HG03060 (cell line): ENCODE data around the gene NUDCD3.

ENCODE experiments used
- ATAC-seq: cut with Tn5 transposase; IDR thresholded peaks from one replicate; pipeline ENCODE4 v1.9.1; 2021; ENCODE audit warnings: low read depth, moderate number of reproducible peaks; ENCODE audit not compliant: unreplicated experiment

Gene NUDCD3

DNA sequence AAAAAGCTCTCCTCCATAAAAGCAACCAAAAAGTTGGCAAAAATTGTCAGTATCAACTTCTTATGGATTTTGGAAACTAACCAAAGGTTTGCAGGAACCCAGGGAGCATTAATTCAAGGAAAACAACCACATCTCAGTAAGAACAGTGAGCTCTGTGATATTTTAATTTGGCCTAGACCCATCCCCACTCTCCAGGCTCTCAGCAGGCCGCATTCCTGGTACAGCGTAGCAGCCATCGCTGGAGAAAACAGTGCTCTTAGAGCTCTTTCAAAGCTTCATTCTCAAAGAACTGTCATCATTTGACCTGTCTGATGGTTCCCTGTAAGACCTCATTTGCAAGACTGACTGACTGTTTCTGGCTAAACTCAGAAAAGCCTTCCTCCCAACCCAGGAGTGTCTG, 81.9 kb downstream of the NUDCD3 start:
- no peak for ATAC-seq

DNA sequence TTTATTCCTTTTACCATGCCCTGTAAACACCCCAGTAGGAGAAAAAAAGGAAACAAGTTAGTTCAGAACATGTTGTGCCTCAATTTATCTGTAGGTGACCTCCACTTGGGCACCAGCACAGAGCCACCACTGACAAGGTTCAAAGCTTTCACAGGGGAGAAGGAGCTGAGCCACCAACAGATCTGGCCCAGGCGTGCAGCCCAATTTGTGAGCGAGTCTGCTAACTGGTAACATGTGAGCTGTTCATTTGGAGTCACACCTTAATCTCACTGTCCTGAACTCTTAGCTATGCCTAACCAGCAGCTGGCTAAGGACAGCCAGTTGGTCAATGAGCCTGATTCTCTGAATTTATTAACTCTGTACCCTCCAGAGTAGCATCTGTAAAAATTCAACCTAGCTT, 86.7 kb downstream of the NUDCD3 start:
- ATAC-seq = no peak

DNA sequence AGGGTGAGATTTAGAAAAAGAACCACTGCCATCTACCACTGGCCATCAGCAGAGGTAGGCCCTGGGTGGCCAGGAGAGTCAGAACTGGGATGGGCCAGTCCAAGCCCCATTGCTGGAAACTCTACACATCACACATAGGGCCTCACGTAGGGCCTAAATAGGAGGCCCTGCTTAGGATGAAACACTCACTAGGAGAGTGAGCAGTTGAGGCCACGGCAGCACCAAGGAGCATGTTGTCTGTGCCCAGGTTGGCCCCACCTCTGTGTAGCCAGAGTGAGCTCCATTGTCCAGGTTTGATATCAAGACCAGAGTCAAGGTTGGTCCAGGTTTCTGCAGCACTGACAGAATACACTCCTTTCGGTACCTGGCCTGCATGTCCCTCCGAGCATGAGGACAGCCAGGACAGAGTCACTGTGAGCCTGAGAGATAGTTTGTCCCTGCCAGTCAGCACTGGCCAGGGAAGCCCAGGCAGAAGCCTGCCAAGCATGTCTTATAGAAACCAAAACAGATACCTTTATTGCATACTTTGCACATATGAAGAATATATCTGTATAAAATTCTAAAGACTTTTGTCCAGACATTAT, 87.2 kb downstream of the NUDCD3 start:
- no peak for ATAC-seq

DNA sequence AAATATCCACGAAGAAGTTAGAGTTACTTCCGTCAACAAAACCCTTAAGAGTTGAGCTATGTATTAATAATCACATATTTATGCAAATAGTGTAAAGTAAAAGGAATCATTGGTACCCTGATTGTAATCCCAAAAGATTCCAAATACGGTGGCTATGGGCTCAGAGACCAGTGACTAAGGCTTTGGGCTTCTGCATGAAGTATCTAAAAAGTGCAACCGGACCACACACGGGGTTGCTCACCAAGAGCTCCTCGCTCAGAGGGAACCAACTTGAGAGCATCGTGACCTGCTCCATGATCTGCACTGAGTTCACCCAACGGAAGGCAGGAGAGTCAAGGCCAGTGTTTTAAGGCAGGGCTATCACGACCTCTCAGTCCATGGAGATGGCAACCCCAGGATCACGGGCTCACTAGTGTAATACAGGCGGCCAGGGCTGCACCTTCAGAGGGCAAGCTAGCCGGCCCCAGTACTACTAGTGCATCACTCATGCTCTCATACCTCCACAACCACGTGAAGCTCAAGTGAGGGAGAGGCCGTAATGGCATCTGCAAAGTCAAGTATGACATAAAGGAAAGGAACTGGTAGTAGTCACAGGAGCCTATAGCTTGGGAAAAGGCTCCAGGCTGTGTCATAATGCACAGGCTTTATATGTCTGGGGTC, 87.9 kb downstream of the NUDCD3 start:
- ATAC-seq = no peak

DNA sequence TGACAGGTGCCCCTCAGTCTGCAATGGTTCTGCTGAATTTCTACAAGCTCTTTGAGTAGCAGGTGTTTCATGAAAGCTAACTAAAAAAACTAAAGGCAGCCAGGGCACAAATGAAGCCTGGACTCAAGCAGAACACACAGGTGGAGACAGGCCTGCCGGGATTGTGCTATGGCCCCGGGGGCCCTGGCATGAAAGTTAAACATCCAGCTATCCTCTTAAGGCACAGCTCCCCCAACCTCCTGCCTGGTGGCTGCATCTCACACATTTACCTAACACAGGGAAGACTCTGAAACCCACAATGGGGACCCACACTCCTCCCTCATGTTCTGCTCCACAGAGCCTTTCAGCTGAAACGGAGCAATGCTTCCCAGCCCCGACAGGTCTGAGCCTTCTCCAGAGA, 88.8 kb downstream of the NUDCD3 start:
- ATAC-seq = no peak

DNA sequence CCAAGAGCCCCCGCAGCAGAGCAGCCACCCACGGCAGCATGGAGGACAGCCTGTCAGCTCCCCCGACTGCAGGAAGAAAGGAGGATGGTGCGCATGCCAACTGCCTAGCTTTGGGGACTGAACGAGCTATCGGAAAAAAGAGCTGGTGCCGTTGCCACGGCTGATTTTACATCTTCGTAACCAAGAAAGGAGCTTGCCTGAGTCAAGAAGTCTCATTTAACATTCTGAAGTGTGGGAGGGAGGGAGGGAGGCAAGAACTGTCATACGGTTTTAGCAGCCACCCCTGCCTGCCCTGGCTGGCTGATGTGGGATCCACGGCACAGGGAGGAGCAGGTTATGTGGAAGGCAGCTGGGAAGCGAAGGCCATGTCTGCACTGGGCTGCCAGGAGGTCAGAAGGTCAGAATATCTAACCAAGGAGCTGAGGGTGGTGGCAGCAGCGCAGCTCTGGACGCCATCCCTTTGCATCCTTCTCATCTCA, 90.4 kb downstream of the NUDCD3 start:
- no peak for ATAC-seq

DNA sequence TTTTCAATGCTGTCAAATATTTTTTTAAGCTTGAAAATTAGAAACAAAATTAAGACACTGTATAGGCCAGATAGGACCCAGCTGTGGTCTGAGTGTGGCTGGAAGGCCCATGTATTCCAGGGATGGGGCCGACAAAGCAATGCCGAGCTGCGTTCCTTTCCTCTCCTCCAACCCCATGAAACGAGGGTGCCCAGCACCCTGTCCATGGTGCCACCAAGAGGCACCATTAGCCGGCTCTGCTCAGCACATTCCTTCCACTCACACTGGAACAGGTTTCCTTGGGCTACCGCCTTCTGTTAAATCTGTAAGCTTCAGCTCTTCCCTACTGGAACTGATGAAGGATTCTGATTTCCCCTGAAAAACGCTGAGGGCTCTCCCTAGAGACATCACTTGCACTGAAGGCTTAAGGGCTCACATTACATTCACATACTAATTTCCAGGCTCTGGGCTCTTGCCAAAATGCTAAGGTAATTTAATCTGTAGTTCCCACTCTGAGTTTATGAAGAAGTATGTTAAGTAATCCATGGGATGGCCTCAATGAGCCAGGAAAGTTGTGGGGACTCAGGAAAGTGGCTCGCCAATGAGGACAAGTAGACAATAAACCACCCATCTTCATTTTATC, 91.4 kb downstream of the NUDCD3 start:
- no peak for ATAC-seq

DNA sequence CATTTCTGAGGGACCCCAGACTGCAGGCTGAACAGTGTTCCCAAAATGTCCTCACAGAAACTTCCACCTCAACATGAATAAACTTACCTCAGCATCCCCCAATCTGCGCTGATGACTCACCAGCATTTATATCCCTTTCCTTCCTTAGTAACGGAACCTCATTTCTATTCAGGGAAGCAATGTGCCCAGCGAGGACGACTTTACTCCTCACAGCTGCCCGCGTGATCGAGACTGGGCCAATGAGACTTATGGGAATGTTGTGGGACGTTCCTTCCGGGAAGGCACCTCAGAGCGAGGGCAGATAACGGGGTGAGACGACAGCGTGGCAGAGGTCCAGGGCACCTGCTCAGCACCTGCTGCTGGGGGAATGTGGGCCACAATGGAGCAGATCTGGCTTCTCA, 91.9 kb downstream of the NUDCD3 start:
- no peak for ATAC-seq

DNA sequence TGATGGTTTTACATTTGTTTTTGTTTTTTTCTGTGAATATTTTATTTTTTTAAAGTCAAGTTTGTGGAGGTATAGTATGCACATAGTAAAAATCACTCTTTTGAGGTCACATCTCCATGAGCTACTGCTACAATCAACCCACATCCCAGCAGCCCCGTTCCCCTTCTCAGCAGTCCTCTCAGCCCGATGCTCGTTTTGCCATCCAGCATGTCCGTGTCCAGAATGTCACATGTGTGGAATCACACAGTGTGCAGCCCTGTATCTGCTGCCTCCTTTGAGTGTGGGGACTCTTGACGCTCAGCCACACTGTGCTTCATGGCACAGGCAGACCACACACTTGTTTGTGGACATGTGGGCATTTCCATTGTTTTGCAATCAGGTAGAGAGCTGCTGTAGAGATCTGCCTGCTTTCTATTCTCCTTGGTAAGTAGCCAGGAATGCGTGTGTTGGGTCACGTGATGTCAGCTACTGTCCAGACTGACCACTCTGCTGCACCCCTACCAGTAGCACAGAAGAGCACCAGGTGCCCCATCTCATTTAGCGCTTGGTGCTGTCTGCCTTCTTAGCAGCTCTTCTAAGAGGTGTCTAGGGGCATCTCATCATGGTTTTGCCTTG, 93.4 kb downstream of the NUDCD3 start:
- ATAC-seq = no peak

DNA sequence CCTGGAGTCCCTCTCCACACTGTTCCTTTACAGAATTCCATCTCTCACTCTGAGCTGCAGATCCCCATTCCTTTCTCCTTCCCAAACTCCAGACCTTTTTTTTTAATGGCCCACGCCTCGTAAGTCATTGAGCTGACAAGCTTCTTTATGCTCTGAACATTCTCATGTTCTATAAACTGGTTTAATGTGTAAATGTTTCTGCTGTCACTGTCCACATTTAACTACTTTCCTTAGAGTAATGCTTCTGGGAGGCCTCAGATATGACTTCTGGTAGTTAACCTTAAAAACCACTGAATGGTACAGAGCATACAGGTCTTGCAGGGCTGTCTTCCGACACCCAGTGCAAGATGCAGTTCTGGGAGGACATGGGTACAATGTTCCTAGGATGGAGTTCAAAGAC, 94.0 kb downstream of the NUDCD3 start:
- no peak for ATAC-seq

DNA sequence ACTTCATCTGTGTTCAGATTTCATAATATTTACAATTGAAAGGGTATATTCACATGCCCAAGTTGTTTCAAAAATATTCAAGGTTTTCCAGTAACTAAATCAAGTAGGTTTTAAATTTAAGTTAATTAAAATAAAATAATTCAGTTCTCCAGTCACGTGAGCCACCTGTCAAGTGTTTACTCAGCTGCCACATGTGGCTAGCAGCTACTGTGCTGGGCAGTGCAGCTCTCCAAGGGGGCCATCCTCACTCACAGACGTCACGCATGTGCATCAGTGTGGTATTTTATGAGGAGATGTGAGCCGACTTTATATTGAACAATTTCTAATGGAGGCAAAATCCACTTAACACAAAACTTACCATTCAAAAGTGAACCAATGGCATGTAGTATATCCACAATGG, 95.4 kb downstream of the NUDCD3 start:
- no peak for ATAC-seq

DNA sequence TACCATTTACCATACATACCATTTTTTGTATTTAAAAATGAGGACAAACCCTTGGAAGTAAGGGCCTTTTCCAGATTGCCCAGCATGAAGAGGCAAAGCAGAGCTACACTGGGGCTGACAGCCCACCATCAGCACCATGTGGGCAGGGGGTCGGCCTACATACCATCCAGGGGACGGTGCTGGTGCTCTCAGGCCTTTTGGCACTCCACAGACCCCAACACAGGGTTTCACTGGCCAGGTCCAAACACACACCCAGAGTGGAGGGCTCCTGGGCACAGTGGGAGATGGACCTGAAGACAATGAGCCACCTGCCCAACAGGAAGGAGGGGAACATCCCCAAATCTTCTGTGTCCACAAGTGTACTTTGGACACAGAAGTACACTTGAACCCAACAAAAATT, 95.8 kb downstream of the NUDCD3 start:
- no peak for ATAC-seq

DNA sequence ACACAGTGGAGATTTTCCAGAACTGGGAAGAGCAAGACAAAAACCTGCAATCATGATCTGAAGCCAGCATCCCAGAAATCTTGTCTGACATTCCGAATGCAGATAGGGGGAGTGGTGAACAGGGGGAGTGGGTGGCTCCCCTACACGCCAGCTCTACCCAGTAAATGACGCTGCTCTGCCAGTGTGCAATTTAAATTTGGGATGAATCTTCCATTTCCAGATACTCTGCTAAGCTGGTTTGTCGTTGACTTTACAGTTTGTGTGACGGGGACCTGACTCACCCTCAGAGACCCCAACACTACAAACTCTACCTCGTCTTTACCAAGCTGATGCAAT, 96.4 kb downstream of the NUDCD3 start:
- ATAC-seq = no peak

DNA sequence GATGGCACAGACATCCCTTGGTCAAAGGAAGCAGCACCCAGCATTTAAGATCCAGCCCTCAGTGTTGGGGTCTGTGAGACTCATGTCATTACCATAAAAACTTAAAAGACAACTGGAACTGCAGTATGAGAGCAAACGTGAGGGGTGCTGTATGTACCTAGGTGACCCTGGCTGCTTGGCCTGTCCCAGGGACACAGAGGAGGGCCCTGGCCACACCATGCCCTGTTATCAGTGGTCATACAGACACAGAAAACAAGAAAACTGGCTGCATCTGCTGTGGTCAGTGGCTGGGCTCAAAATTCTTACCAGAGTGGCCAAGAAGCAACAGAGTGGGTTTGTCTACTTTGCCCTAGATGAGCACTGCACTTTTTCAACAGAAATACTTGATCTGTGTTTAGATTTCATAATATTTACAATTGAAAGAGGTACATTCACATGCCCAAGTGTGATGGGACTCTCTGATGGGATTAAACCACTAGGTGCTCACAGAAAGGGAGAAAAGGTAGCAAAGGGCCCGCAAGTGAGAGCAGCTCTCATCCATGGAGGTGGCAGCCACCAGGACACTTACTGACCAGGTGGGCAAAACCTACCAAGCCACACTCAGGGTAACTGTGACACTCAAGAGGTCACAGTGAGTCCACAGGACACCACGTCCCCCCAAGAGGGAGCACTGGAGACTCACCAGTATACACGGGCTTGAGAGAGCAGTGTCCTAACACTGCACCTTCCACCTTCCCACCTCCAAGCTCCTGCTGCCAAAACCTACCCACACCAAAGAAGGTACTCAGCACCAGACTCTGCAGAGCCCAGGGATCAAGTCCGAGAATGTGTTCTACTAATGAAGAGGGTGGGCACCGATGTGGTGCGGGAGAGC, 97.0 kb downstream of the NUDCD3 start:
- ATAC-seq = no peak

DNA sequence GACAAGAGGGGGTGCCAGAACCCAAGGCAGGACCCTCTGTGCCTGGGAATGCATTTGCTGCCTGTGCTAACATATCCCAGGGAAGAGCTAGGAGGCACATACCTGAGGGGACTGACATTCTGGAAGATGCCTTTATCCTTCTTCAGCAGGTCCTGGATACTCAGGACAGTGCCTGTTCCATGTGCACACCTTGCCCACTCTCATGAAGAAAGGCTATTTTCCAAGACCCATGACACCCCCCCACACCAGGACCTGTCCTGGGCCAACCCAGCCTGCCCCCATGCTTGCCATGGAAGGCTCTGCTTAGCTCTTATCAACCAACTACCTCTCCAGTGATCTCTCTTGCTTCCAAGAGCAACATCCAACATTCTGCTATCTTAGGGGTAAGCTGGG, 97.8 kb downstream of the NUDCD3 start:
- no peak for ATAC-seq

DNA sequence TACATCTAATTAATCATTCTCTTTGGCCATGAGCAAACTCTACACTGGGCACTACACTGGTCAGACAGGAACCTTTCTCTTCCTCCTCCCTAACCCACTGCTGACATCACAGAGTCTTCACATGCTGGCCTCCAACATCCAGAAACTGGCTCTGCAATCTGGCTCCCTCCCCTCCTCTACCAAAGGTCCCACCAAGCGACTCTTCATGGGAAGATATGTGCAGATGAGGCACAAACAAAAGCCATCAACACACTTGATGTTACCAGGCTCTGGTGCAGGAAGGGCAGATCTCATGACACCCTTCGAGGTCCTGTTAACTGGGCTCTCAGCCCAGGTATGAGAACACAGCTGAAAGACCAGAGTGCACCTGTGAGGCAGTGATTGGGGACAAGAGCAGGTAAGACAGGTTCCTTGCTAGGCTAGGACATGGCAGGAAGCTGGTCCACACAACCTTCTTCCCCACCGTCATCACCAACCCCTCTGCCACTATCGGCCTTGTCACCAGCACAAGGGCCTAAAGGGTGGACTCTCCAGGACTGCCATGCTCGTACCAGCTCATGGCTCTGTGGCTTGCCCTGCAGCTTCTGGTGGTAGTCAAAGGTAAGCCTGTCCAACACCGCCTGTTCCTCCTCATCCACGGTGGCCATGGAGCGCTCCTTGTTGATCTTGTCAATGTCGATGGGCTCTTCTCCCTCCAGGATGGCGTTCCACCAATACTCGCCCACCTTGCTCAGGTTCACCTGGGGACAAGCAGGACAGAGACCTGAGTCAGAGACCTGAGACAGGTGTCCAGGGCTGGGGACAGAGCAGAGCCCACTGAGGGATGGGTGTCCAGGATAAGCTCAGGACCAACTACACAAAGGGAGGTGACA, 98.5 kb downstream of the NUDCD3 start:
- ATAC-seq = no peak

DNA sequence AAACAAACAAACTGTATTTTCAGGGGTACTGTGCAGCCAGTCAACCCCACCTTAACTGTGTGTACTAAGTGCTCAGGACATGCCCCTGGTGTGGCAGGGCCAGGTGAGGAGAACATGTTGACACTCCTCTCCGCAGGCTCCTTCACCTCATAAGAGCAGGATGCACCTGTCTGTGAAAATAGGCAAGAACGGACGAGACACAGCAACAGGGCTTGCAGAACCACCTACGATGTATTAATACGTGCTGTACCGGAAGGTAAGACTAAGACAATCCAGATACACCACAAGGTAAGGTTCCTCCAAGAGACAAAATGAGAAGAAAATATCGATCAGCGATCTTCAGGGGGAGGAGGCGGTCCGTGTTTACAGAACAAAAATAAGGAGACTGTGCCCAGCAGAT, 99.3 kb downstream of the NUDCD3 start:
- no peak for ATAC-seq

DNA sequence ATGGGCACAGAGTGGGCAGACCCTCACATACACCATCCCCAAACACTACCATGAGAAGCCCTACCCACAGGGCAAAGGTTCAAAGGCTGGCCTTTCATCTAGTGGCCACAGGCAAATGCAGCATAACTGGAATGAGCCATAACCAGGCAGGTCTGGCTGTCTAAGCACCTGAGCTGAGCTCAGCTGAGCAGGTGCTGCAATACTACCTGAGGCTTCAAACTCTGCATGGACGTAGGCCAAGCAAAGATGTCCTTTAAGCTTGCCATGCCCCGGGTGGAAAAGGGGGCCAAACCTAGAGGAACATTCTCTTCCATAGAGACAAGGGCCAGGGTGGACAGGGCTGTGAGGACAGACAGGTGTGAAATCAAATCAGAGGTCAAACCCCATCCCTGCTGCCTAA, 99.8 kb downstream of the NUDCD3 start:
- ATAC-seq = no peak

DNA sequence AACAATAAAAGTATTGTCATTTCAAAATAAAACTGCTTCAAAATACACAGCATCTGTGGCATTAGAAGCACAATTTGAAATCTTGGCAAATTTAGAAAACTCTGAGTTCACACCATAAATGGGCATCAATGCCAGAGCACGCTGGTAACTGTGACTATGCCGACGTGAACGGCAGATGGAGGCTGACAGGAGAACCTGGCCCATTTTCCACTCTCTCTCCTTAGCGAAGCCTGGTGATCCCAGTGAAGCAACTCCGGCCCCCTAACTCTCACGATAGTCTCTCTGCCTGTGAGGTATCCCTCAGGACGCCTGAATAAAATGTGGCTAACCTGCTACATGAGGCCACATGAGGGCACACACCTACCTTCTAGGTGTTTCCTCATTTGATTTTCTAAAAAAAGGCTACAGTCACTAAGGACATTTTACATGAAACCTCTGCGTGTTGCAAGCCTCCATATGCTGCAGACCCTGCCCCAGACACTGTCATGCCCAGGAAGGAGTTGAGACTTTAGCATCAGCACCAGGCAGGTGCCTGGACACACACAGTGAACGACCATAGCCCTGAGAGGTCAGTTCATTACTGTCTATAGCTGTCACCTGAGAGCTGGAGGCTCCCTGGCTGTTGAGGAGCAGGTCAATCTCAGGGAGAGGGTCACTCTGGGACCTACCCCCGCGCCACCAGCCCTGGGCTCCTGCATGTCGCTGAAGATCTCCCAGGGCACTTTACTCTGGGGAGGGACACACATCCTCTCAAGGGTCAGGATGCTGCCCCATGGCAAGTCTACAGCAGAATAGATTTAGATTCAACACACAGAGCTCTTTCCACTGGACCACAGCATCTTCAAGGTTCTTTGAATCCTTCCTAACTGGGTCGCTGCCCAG, 102.1 kb downstream of the NUDCD3 start:
- no peak for ATAC-seq
